K562 (cell line): ENCODE data around the gene VSIG10. TPM values are rescaled to one million over a fixed set of nuclear protein-coding genes. Genes with fewer than 3 reads are reported as not detected.

ENCODE experiments used
- ATAC-seq: fragments of 200-7000 bp; cut with Tn5 transposase; 3 replicates; pipeline ENCODE4 v1.9.1; 2020; ENCODE audit warnings: moderate library complexity
- BruUV-seq: library from RNA; stranded (reverse); fragments of 400-500 nt; replicated peaks from 2 replicates; lab custom pipeline; 2021; lab: Mats Ljungman, UMichigan
- CTCF ChIA-PET: fragments of 300-600 bp; formaldehyde crosslinking; extraction: SDS; loops from one replicate; lab custom pipeline; 2021; ENCODE audit warnings: low intra/inter-chr PET ratio; lab: Yijun Ruan, JAX
- POLR2A ChIA-PET: fragments of 300-600, 350-650 bp; sonication (Branson Sonifier 250); formaldehyde crosslinking; extraction: SDS; loops from one replicate; lab custom pipeline; 2021; ENCODE audit warnings: antibody characterized with exemption, inconsistent platforms; lab: Yijun Ruan, JAX
- DNase-seq, 4 experiments: peaks; one replicate each; pipeline versions ENCODE4 v3.0.0 to v3.0.0-alpha.2; 2011 to 2018; ENCODE audit warnings: low spot score in 3 of 4, mixed read lengths in 3 of 4; ENCODE audit errors: extremely low read depth in 1 of 4
- FAIRE-seq: peaks from 2 replicates; lab custom pipeline; 2011; peaks lifted over from hg19 to GRCh38; lab: Jason Lieb, UNC
- H2AFZ ChIP-seq: 2 replicates; pipeline ENCODE4 v1.6.0; 2011; ENCODE audit warnings: low read depth, low read length, control low read depth, inconsistent platforms
- H3K27ac ChIP-seq: fragments of 200-600 bp; 3 replicates; pipeline ENCODE4 v1.8.0; 2011; ENCODE audit warnings: low read depth, mild to moderate bottlenecking, control low read depth, inconsistent platforms, low read length, moderate library complexity, mixed read lengths; ENCODE audit errors: extremely low read depth
- H3K27me3 ChIP-seq, 2 experiments: fragments of 300-600 bp in 1 of 2; 2 replicates in 1 of 2; 3 replicates in 1 of 2; pipeline versions ENCODE4 v1.6.0 to v1.8.0; 2011; ENCODE audit warnings: inconsistent platforms in 2 of 2, low read length in 2 of 2, mild to moderate bottlenecking in 1 of 2, mixed read lengths in 1 of 2, moderate library complexity in 1 of 2; ENCODE audit not compliant: control insufficient read depth in 2 of 2, insufficient read depth in 2 of 2
- H3K36me3 ChIP-seq: fragments of 300-600 bp; 3 replicates; pipeline ENCODE4 v1.8.0; 2011; ENCODE audit warnings: mild to moderate bottlenecking, low read length, inconsistent platforms; ENCODE audit not compliant: control insufficient read depth, insufficient read depth
- H3K4me1 ChIP-seq, 2 experiments: fragments of 200-600 bp in 1 of 2; replicated peaks in 1 of 2; 2 replicates in 1 of 2; 3 replicates in 1 of 2; pipeline versions ENCODE4 v1.5.1 to v1.8.0; 2011; ENCODE audit warnings: inconsistent platforms in 2 of 2, low read length in 2 of 2, mild to moderate bottlenecking in 1 of 2, mixed read lengths in 1 of 2, moderate library complexity in 1 of 2; ENCODE audit not compliant: control insufficient read depth in 2 of 2, insufficient read depth in 2 of 2
- H3K4me2 ChIP-seq: 2 replicates; pipeline ENCODE4 v1.6.1; 2011; ENCODE audit warnings: low read length, control low read depth, inconsistent platforms, mixed read lengths; ENCODE audit not compliant: insufficient read depth
- H3K4me3 ChIP-seq: fragments of 200-600 bp; sonication (generic), shearing (Covaris generic); 2 replicates; pipeline ENCODE4 v1.5.1; 2016; ENCODE audit warnings: control low read depth, inconsistent platforms
- H3K79me2 ChIP-seq: fragments of 200-600 bp; 3 replicates; pipeline ENCODE4 v1.8.0; 2011; ENCODE audit warnings: low read length, inconsistent platforms; ENCODE audit not compliant: control insufficient read depth, insufficient read depth
- H3K9ac ChIP-seq, 2 experiments: 2 replicates each; pipeline versions ENCODE4 v1.6.0 to v1.6.1; 2011; ENCODE audit warnings: low read depth in 2 of 2, low read length in 2 of 2, control low read depth in 1 of 2, inconsistent platforms in 1 of 2, mild to moderate bottlenecking in 1 of 2, mixed read lengths in 1 of 2; ENCODE audit not compliant: insufficient read depth in 1 of 2
- H3K9me1 ChIP-seq: one replicate; pipeline ENCODE4 v1.6.0; 2011; ENCODE audit warnings: inconsistent platforms, mild to moderate bottlenecking, low read length, moderate library complexity; ENCODE audit not compliant: control insufficient read depth, insufficient read depth
- H3K9me3 ChIP-seq: replicated peaks from 2 replicates; pipeline ENCODE4 v1.5.1; 2011; ENCODE audit warnings: low read depth, low read length, inconsistent platforms; ENCODE audit not compliant: control insufficient read depth, insufficient read depth
- H4K20me1 ChIP-seq: replicated peaks from 2 replicates; pipeline ENCODE4 v1.6.1; 2011; ENCODE audit warnings: low read length, inconsistent platforms, mixed read lengths; ENCODE audit not compliant: control insufficient read depth, insufficient read depth
- CBX3 ChIP-seq, 2 experiments: IDR thresholded peaks; 1 replicate in 1 of 2; 2 replicates in 1 of 2; pipeline ENCODE4 v1.6.1; 2012; ENCODE audit warnings: inconsistent platforms in 2 of 2, low read length in 2 of 2, borderline replicate concordance in 1 of 2, control low read depth in 1 of 2
- FOXP1 ChIP-seq: sonication (generic); formaldehyde crosslinking; IDR thresholded peaks from 2 replicates; pipeline ENCODE4 v1.8.0; 2022; ENCODE audit warnings: mild to moderate bottlenecking, missing genetic modification reagents
- HNRNPH1 ChIP-seq: fragments of 200-400 bp; formaldehyde crosslinking; optimal IDR thresholded peaks from 2 replicates; pipeline ENCODE3; 2017; ENCODE audit warnings: low read depth, mild to moderate bottlenecking, low read length, moderate library complexity
- L3MBTL2 ChIP-seq: fragments of 450-650 bp; IDR thresholded peaks from 2 replicates; pipeline ENCODE4 v1.6.1; 2016; ENCODE audit warnings: mild to moderate bottlenecking, moderate library complexity
- NFE2 ChIP-seq: IDR thresholded peaks from 2 replicates; pipeline ENCODE4 v1.6.1; 2014; ENCODE audit warnings: antibody characterized with exemption, low read depth
- NR1H2 ChIP-seq: sonication (generic); formaldehyde crosslinking; IDR thresholded peaks from 2 replicates; pipeline ENCODE4 v1.4.0; 2020; ENCODE audit warnings: mild to moderate bottlenecking, missing genetic modification reagents
- TAF15 ChIP-seq: fragments of 200-400 bp; formaldehyde crosslinking; IDR thresholded peaks from 2 replicates; pipeline ENCODE4 v1.6.1; 2017; ENCODE audit warnings: mild to moderate bottlenecking, low read depth, low read length, moderate library complexity
- ZBTB12 ChIP-seq: fragments of 250-450 bp; sonication (Bioruptor Pico); IDR thresholded peaks from 2 replicates; pipeline ENCODE4 v1.4.0; 2020
- ZNF316 ChIP-seq: fragments of 450-650 bp; IDR thresholded peaks from 2 replicates; pipeline ENCODE4 v1.6.1; 2016
- WGBS: fragments of 100-300 bp; shearing (Covaris generic); methylation state at CpG from one replicate; pipeline ENCODE4 v1.1.6; 2016; ENCODE audit warnings: low coverage, mixed read lengths; ENCODE audit not compliant: insufficient coverage; ENCODE audit errors: missing lambda C conversion rate; 5-methylcytosine and 5-hydroxymethylcytosine counted together
- in situ Hi-C: fragments of 300-500 bp; cut with MboI; formaldehyde crosslinking; loops from 4 replicates; pipeline ENCODE4 v1.15.0; 2018; ENCODE audit warnings: inconsistent platforms, mixed read lengths
- intact Hi-C: fragments of 100-400 bp; cut with micrococcal nuclease; formaldehyde crosslinking; loops from 2 replicates; pipeline ENCODE4 v1.14.2; 2022
- polyA plus RNA-seq, 8 experiments: library from polyadenylated mRNA; depleted of rRNA in 4 of 8; stranded (reverse) in 5 of 8; unstranded in 3 of 8; fragments of >200 nt; fragmentation: Nextera tagmentation in 2 of 8; fragmentation: Illumina TruSeq in 1 of 8; extraction: Ambion mirVana in 2 of 8; extraction: Trizol in 1 of 8; gene quantifications; 2 replicates each; pipeline versions ENCODE4 v1.2.1 to v1.2.3, GENCODE V29; 2011 to 2014; ENCODE audit warnings: inconsistent platforms in 1 of 8, missing spikeins in 1 of 8
- total RNA-seq, 7 experiments: library from RNA; depleted of rRNA in 6 of 7; stranded (reverse); fragments of >200 nt in 6 of 7; fragmentation: Illumina TruSeq in 2 of 7; extraction: Trizol in 2 of 7; gene quantifications; 2 replicates each; pipeline versions ENCODE4 v1.2.1 to v1.2.3, GENCODE V29; 2011 to 2021; ENCODE audit warnings: low replicate concordance in 1 of 7

The VSIG10 gene
- total and polyA plus RNA-seq, 9 of the 15 experiments (the other 6 are each of a cell fraction or from before 2014, with no cell fraction given) = 4.1 to 8.8 (median 4.7) TPM

GRCh38 chr12:118044577-118044976 lies 59.2 kb downstream of the VSIG10 start (continued):
- no peak for TF ChIP-seq ZBTB12 (CRISPR knock-in tag)
- TF ChIP-seq CBX3 (IDR thresholded peaks at IDR 0.05; ENCODE audit: borderline replicate concordance in 1 of 2, low read length in 2 of 2) = no peak
- no peak for TF ChIP-seq L3MBTL2

GRCh38 chr12:118044075-118044474 lies 59.7 kb downstream of the VSIG10 start:
- no peaks in the 10 kb centered on the region for H3K79me2 ChIP-seq
- peaks cover 3% of the 10 kb centered on the region for H3K9me1 ChIP-seq
- H2AFZ ChIP-seq = no peak overlapping the region
- ATAC-seq (no peak), FAIRE-seq (no peak), DNase-seq (no peak)
- no peaks in the 10 kb centered on the region for H3K27me3 ChIP-seq
- no peak overlapping the region for H3K4me2 ChIP-seq
- intact Hi-C loops (no loop called here), in situ Hi-C loops (no loop called here)
- no peaks in the 10 kb centered on the region for H3K9me3 ChIP-seq
- TF ChIP-seq ZNF316 (no peak), HNRNPH1 (no peak), TAF15 (no peak), FOXP1 (CRISPR knock-in tag) (no peak), NR1H2 (CRISPR knock-in tag) (no peak), NFE2 (no peak)
- H3K4me1 ChIP-seq = no peaks in the 10 kb centered on the region
- peaks cover 67% of the 10 kb centered on the region; the same call in 2 of the 3 replicates for H3K36me3 ChIP-seq
- no peak overlapping the region for H3K27ac ChIP-seq
- BruUV-seq = no TSS peak
- 92% methylated on average over 2 of the region's 2 CpGs for WGBS
- POLR2A ChIA-PET = interaction anchor here (1.2 to 1.4 kb wide), 2 partner anchors 9 to 12 kb away, joined by 4 to 7 read pairs; no protein-coding TSS in a partner anchor
- H4K20me1 ChIP-seq = no peaks in the 10 kb centered on the region
- H3K4me3 ChIP-seq = no peak overlapping the region
- CTCF ChIA-PET = interaction anchor here (0.6 kb wide), 1 partner anchor 17 kb away, joined by 4 read pairs; the partner anchor contains the start of gene WSB2
- no peak overlapping the region for H3K9ac ChIP-seq
